Stimulated activated CD4-positive, alpha-beta T cell treated with anti-CD3 and anti-CD28 coated beads, Interleukin-15, amount 100 ng/mL, for 24 hours (primary cell): ENCODE results near the gene AASDH.
"Not testable (repeated sequence)": the region's sequence is repeated elsewhere in the genome, so short reads cannot be mapped to it uniquely, and the experiment has no call there.

ENCODE experiments used
- DNase-seq: peaks from one replicate; pipeline ENCODE4 v3.0.0-alpha.2; 2020

The AASDH gene

GRCh38 chr4:56388306-56388705 is 1.0 kb upstream of the AASDH start:
- DNase-seq, result no peak

- DNase-seq, result no peak
These were observed 1.2 kb downstream of the AASDH start for GRCh38 chr4:56386091-56386490.

- DNase-seq, result no peak
These were observed 11.8 kb downstream of the AASDH start for GRCh38 chr4:56375458-56375857.

GRCh38 chr4:56374956-56375355 is 12.3 kb downstream of the AASDH start:
- DNase-seq, result no peak

DNA sequence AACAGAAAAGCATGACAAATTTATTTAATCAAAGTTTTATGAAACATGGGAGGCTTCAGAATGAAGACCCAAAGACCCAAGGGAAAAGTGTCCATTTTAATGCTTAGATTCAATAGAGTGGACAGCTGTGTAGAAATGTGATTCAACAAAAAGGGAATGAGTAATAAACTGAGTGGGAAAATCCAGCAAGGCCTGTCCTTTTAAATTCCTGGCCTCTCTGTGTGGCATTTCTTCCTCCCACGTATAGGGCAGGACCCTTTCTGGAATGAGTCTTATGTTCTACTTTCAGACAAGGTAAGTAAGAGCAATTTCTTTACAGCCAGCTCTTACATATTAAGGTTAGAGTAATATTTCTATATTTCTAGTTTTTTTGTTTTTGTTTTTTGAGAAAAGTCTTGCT is 14.5 kb downstream of the AASDH start:
- no peak for DNase-seq

DNA sequence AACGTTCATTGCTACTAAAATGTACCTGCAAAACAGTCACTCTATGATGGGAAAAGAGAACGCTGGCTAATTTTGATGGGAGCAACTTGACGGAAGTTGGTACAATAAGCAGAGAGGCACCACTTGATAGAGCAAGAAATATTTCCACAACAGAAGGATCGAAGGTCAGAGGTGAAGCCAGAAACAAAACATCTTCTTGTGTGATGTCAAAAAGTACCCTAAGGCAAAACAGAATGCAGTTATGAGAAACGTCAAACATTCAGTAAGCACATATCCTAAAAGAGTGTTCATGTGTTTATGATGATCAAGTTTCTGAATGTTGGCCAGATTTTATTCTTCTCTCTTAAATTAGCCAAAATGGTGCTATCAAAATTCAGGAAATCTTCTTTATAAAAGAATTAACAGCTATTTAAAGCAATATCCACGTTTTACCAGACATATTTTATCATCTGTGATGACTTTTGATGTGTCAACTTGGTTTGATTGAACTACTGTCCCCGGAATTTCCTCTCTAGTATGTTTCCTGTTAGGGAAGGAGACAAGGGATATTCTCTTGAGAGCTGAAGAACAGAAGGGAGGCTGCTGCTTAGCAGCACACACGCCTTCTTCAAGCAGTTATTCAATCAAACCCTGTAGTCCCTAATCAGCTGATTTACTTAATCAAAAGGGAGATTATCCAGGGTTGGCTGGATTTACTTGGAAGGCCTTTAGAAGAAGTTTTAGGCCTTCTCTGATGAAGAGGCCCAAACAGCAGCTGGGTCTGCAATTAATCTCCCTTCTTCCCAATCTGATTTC is 15.7 kb downstream of the AASDH start:
- no peak for DNase-seq

GRCh38 chr4:56370377-56370776 is 16.9 kb downstream of the AASDH start:
- DNase-seq, result no peak

GRCh38 chr4:56362981-56363380 is 24.3 kb downstream of the AASDH start:
- not testable (repeated sequence) for DNase-seq

DNA sequence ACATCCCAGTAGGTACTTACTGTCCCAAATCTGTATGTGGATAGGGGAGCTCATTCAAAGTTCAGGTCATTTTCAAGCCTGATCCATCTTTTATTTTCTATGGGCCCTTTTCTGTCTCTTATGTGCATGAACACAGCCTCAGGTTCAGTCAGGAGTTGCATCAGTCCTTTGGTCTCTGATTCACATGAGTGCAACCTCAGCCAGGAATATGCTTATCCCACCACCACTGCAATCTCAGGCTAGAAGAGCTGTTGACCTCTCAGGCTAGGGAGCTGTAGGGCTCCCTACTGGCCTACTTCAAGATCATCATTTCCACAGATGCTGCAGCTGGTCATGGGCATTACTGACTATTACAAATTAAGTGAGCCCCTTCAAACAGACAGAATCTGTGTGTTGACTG is 27.2 kb downstream of the AASDH start:
- DNase-seq, result no peak

GRCh38 chr4:56356650-56357049 is 30.6 kb downstream of the AASDH start:
- DNase-seq, result no peak

DNA sequence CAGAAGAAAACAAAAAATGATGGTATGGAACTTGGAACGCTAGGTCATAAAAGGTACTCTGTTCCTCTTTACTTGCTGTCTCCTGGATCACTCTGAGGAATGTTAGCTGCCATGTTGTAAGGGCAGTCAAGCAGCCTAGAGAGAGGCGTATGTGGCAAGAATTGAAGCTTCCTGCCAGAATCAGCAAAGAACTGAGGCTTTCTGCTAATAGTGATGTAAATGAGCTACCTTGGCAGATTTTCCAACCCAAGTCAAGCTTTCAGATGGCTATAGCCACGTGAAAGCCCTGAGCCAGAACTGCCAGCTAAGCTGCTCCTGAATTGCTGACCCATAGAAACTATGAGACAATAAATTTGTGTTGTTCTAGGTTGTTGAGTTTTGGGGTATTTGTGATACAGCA is 38.7 kb downstream of the AASDH start:
- no peak for DNase-seq

GRCh38 chr4:56345458-56345857 is 41.8 kb downstream of the AASDH start:
- DNase-seq, result no peak

- DNase-seq, result no peak
These were observed 44.5 kb downstream of the AASDH start for GRCh38 chr4:56342746-56343145.

DNA sequence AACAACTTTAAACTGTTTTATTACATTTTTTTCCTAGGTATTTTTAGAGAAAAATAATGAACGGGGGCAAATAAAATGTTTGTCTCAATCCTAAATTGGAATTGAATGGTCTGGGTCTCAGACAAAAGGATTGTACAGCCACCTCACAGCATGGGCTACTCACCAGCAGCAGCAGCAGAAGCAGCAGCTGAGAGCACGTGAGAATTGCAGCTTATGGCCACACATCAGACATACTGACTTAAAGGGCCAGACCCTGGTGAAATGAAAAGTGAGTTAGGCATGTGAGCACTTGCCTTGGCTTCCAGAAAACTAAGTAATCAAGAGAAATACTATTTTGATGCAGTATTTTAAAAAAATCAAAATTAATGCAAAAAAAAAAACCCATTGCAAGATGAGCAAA is 56.6 kb downstream of the AASDH start:
- DNase-seq, result no peak

- no peak for DNase-seq
These were observed 60.9 kb downstream of the AASDH start for GRCh38 chr4:56326363-56326762.

GRCh38 chr4:56324011-56324610 is 63.2 kb downstream of the AASDH start:
- no peak for DNase-seq

DNA sequence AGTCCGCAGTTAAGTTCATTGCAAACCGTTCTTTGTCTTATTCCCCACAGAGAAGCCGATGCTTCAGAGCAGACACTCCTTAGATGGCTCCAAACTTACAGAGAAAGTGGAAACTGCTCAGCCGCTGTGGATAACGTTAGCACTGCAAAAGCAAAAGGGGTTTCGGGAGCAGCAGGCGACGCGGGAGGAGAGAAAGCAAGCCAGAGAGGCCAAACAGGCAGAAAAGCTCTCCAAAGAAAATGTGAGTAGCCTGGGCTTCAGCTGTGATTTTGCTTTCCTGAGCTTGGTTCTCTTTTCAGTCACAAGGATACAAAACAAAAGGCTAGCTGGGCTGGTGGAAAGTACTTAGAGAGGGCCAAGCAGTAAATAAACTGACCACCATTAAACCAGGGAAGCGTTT is 64.0 kb downstream of the AASDH start:
- no peak for DNase-seq

- DNase-seq, result no peak
These were observed 66.0 kb downstream of the AASDH start for GRCh38 chr4:56321251-56321650.

DNA sequence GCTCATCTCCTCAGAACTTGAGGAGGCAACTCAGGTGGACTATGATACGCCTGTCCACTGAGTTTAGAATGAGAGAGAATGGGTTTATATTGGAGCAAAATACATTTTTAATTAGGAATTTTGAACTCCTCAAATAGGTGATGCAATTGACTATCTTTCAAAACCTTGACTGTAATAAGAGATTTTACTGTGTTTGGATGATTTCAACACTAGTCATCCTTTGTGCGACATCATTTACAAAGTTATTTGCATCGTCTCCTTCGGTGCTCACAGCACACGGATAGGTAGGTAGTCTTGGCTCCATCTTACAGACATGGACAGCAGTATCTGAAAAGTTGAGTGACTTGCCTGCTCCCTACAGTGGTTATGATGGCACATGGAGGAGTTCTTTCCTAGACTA is 67.0 kb downstream of the AASDH start:
- no peak for DNase-seq

DNA sequence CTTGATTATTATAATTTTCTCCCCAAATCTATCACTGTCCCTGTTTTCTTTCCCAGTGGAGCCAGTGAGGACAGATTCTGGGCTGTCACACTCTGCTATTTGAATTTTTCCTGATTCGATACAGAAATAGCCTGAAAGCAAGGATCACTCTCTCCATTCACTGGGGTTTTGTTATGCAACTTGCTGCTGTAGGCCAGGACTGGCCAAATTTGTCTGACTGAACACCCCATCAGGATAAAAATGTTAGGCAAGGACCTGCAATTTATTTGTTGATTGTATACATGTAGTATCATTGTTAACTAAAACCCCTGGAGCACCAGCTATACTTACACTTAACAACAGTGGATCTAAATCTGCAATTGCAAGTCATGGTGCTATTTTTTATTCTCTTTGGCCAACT is 68.7 kb downstream of the AASDH start:
- no peak for DNase-seq

- DNase-seq, result no peak
These were observed 69.5 kb downstream of the AASDH start for GRCh38 chr4:56317749-56318148.

DNA sequence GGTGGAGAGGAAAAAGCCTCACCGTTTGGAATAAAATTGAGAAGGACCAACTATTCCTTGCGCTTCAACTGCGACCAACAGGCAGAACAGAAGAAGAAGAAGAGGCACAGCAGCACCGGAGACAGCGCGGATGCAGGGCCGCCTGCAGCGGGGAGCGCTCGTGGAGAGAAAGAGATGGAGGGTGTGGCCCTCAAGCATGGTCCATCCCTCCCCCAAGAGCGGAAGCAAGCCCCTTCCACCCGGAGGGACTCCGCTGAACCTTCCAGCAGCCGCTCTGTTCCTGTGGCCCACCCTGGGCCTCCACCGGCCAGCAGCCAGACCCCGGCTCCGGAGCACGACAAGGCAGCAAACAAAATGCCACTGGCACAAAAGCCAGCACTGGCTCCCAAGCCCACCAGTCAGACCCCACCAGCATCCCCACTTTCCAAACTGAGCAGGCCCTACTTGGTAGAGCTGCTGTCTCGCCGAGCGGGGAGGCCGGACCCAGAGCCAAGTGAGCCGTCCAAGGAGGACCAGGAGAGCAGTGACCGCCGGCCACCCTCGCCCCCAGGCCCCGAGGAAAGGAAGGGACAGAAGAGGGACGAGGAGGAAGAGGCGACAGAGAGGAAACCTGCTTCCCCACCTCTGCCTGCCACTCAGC is 71.2 kb downstream of the AASDH start:
- no peak for DNase-seq

GRCh38 chr4:56315543-56315942 is 71.7 kb downstream of the AASDH start:
- DNase-seq, result no peak

DNA sequence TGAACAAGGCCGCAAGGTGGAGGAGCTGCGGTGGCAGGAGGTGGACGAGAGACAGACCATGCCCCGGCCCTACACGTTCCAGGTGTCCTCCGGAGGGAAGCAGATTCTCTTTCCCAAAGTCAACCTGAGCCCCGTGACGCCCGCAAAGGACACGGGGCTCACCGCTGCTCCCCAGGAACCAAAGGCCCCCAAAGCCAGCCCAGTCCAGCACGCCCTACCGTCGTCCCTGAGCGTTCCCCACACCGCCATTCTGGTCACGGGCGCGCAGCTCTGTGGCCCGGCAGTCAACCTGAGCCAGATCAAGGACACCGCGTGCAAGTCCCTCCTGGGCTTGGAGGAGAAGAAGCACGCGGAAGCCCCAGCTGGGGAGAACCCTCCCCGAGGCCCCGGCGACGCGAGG is 72.2 kb downstream of the AASDH start:
- DNase-seq, result no peak
